Caco-2 (cell line): ENCODE measurements around the gene CD9. TPM values are rescaled to one million over a fixed set of nuclear protein-coding genes. Genes with fewer than 3 reads are reported as not detected.
"Not testable (repeated sequence)": the region's sequence is repeated elsewhere in the genome, so short reads cannot be mapped to it uniquely, and the experiment has no call there.

Experiments used
- BruUV-seq: library from RNA; stranded (reverse); fragments of 400-500 nt; replicated peaks from 2 replicates; lab custom pipeline; 2021; lab: Mats Ljungman, UMichigan
- CTCF ChIA-PET: fragments of 300-600 bp; sonication (Branson Sonifier 250); formaldehyde crosslinking; loops from one replicate; lab custom pipeline; 2022; ENCODE audit warnings: antibody characterized with exemption; lab: Charles Lee
- POLR2A ChIA-PET: fragments of 300-600 bp; sonication (Branson Sonifier 250); formaldehyde crosslinking; loops from one replicate; lab custom pipeline; 2022; ENCODE audit warnings: antibody characterized with exemption; lab: Charles Lee
- DNase-seq, 2 experiments: peaks; one replicate each; pipeline versions ENCODE4 v3.0.0 to v3.0.0-alpha.2; 2020 to 2022
- H3K27me3 ChIP-seq: replicated peaks from 2 replicates; pipeline ENCODE4 v1.6.0; 2011; ENCODE audit warnings: low read length; ENCODE audit not compliant: control insufficient read depth, insufficient read depth
- H3K36me3 ChIP-seq: 2 replicates; pipeline ENCODE4 v1.5.1; 2011; ENCODE audit warnings: low read length; ENCODE audit not compliant: control insufficient read depth, insufficient read depth
- H3K4me1 ChIP-seq: fragments of 250-450 bp; sonication (Bioruptor Pico); 2 replicates; pipeline ENCODE4 v1.5.1; 2020; ENCODE audit warnings: mild to moderate bottlenecking
- H3K4me3 ChIP-seq: 2 replicates; pipeline ENCODE4 v1.5.1; 2011; ENCODE audit warnings: low read depth, mild to moderate bottlenecking, control low read depth, low read length
- H3K9me3 ChIP-seq: fragments of 250-450 bp; sonication (Bioruptor Pico); 2 replicates; pipeline ENCODE4 v1.5.1; 2020; ENCODE audit warnings: mild to moderate bottlenecking, moderate library complexity
- H3K27ac Mint-ChIP-seq: one replicate; pipeline ENCODE4 v1.8.0; 2022; ENCODE audit warnings: mixed read lengths; ENCODE audit not compliant: unreplicated experiment
- H3K27me3 Mint-ChIP-seq: one replicate; pipeline ENCODE4 v1.8.0; 2022; ENCODE audit warnings: mixed read lengths; ENCODE audit not compliant: insufficient read depth, unreplicated experiment
- H3K36me3 Mint-ChIP-seq: one replicate; pipeline ENCODE4 v1.8.0; 2022; ENCODE audit warnings: mild to moderate bottlenecking, mixed read lengths; ENCODE audit not compliant: insufficient read depth, unreplicated experiment
- H3K4me1 Mint-ChIP-seq: one replicate; pipeline ENCODE4 v1.8.0; 2022; ENCODE audit warnings: low read depth, mixed read lengths; ENCODE audit not compliant: unreplicated experiment
- H3K4me3 Mint-ChIP-seq: one replicate; pipeline ENCODE4 v1.8.0; 2022; ENCODE audit warnings: mild to moderate bottlenecking, moderate library complexity, mixed read lengths; ENCODE audit not compliant: unreplicated experiment
- H3K9me3 Mint-ChIP-seq: one replicate; pipeline ENCODE4 v1.8.0; 2022; ENCODE audit warnings: mixed read lengths; ENCODE audit not compliant: unreplicated experiment
- CTCF ChIP-seq, 2 experiments: fragments of 200-600 bp in 1 of 2; IDR thresholded peaks; 1 replicate in 1 of 2; 2 replicates in 1 of 2; pipeline versions ENCODE4 v1.5.1 to v1.8.0; 2011 to 2022; ENCODE audit warnings: antibody characterized with exemption in 1 of 2, control low read depth in 1 of 2, inconsistent platforms in 1 of 2, low read depth in 1 of 2, low read length in 1 of 2, mild to moderate bottlenecking in 1 of 2, moderate library complexity in 1 of 2; ENCODE audit not compliant: insufficient read depth in 1 of 2, severe bottlenecking in 1 of 2, unreplicated experiment in 1 of 2
- intact Hi-C: fragments of 100-400 bp; cut with micrococcal nuclease; formaldehyde crosslinking; loops from one replicate; pipeline ENCODE4 v1.10.0; 2022; ENCODE audit not compliant: unreplicated experiment
- total RNA-seq: library from RNA; stranded (reverse); gene quantifications from 2 replicates; pipeline ENCODE4 v1.2.3, GENCODE V29; 2022

Gene CD9
- total RNA-seq, 1 experiment from 2014 or later, result 170 TPM

DNA sequence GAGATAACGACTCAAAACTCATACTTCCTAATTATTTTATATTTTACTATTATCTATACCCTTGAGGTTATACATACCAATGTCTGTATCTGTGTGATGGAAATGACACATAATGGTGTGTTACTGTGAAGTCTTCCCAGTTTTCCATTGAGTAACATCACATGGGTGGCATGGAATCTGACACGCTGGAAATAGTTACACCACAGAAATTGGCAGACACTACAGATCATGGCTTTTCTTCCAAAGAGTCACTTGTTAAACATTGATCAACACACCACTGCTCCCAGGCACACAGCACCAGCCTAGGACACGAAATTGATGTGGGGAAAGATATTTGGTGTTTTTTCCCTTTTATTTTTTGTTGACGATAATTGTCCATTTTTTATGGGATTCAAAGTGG, 42.7 kb upstream of the CD9 start:
- Mint-ChIP-seq H3K4me1 (peaks cover 7% of the 10 kb centered on the region), H3K36me3 (no peaks in the 10 kb centered on the region), H3K27me3 (no peaks in the 10 kb centered on the region), H3K9me3 (no peaks in the 10 kb centered on the region), H3K27ac (no peak overlapping the region), H3K4me3 (no peak overlapping the region)
- no peak overlapping the region for H3K4me3 ChIP-seq
- CTCF ChIA-PET, result no interaction called here
- H3K4me1 ChIP-seq, result peaks cover 11% of the 10 kb centered on the region; the same call in 1 of the 2 replicates
- intact Hi-C loops, result no loop called here
- no peak for TF ChIP-seq CTCF (IDR thresholded peaks at IDR 0.05; ENCODE audit: insufficient read depth in 1 of 2, low read depth in 1 of 2, low read length in 1 of 2, severe bottlenecking in 1 of 2, unreplicated experiment in 1 of 2)
- no peaks in the 10 kb centered on the region for H3K9me3 ChIP-seq
- no peaks in the 10 kb centered on the region for H3K36me3 ChIP-seq
- no peaks in the 10 kb centered on the region for H3K27me3 ChIP-seq
- DNase-seq, result no peak
- POLR2A ChIA-PET, result no interaction called here
- BruUV-seq, result no TSS peak

DNA sequence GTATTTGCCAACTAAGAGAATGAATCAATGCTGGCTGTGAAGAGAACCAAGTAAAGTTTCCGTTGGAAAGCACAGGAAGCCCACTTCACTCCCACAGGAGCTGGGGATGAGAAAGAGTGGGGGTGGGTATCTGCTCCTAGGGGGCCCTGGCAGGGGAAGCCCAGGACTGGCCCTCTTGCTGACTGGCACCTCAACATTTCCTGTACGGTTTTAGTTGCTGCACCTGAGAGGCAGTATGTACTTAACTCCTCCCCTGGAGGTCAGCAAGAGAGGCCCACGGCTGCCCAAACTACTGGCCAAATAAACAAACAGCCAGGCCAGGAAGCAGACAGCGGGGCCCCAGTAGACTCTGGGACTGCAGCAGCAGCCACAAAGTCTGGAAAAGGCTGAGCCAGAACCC, 41.9 kb upstream of the CD9 start:
- DNase-seq, result no peak

DNA sequence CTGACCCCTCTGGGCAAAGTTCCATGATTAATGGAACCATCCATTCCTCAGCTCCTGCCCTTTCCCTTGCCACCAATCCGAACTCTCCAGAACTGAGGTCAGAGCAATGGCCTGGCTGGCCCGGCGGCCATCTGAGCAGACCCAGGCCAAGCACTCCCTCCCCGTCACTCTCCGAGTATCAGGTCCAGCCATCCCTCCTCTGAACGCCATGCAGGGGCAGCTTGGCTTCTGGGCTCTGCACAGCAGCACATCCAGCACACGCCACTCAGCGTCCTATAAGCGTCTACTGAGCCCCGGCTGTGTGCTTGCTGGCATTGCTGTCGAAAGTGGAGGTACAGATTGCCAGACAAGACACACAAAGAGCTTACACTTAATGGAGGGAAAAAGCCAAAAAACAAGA, 41.5 kb upstream of the CD9 start:
- no TSS peak for BruUV-seq
- H3K27ac Mint-ChIP-seq, result no peak overlapping the region
- H3K4me3 Mint-ChIP-seq, result no peak overlapping the region

More for the DNA sequence above, 41.9 kb upstream of the CD9 start:
- Mint-ChIP-seq H3K4me1 (peaks cover 7% of the 10 kb centered on the region), H3K9me3 (no peaks in the 10 kb centered on the region), H3K27me3 (no peaks in the 10 kb centered on the region), H3K27ac (no peak overlapping the region), H3K36me3 (no peaks in the 10 kb centered on the region), H3K4me3 (no peak overlapping the region)
- intact Hi-C loops, result no loop called here
- Histone ChIP-seq H3K4me3 (no peak overlapping the region), H3K4me1 (peaks cover 11% of the 10 kb centered on the region; the same call in 1 of the 2 replicates), H3K9me3 (no peaks in the 10 kb centered on the region), H3K27me3 (no peaks in the 10 kb centered on the region), H3K36me3 (no peaks in the 10 kb centered on the region)
- CTCF ChIA-PET, result no interaction called here
- TF ChIP-seq CTCF (IDR thresholded peaks at IDR 0.05; ENCODE audit: insufficient read depth in 1 of 2, low read depth in 1 of 2, low read length in 1 of 2, severe bottlenecking in 1 of 2, unreplicated experiment in 1 of 2), result no peak
- POLR2A ChIA-PET, result no interaction called here
- no TSS peak for BruUV-seq

GRCh38 chr12:6159166-6160011, 40.8 kb upstream of the CD9 start:
- intact Hi-C loops, H3K36me3 ChIP-seq, H3K9me3 ChIP-seq, H3K4me3 Mint-ChIP-seq, H3K27me3 ChIP-seq, H3K27me3 Mint-ChIP-seq, DNase-seq, H3K27ac Mint-ChIP-seq, H3K9me3 Mint-ChIP-seq, H3K4me1 Mint-ChIP-seq, POLR2A ChIA-PET, H3K4me3 ChIP-seq, BruUV-seq, H3K36me3 Mint-ChIP-seq: not testable (repeated sequence)
- peaks cover 11% of the 10 kb centered on the region; the same call in 1 of the 2 replicates for H3K4me1 ChIP-seq
- CTCF ChIA-PET, result interaction anchor here (0.6 to 1.2 kb wide), 2 partner anchors 10 to 33 kb away, joined by 3 read pairs; no protein-coding TSS in a partner anchor

More for the DNA sequence above, 41.5 kb upstream of the CD9 start:
- Histone ChIP-seq H3K9me3 (no peaks in the 10 kb centered on the region), H3K36me3 (no peaks in the 10 kb centered on the region), H3K4me3 (no peak overlapping the region), H3K27me3 (no peaks in the 10 kb centered on the region), H3K4me1 (peaks cover 11% of the 10 kb centered on the region; the same call in 1 of the 2 replicates)
- Mint-ChIP-seq H3K27me3 (no peaks in the 10 kb centered on the region), H3K36me3 (no peaks in the 10 kb centered on the region), H3K9me3 (no peaks in the 10 kb centered on the region), H3K4me1 (peaks cover 7% of the 10 kb centered on the region)
- no peak for DNase-seq
- ChIA-PET POLR2A (no interaction called here), CTCF (no interaction called here)
- intact Hi-C loops, result no loop called here
- TF ChIP-seq CTCF (IDR thresholded peaks at IDR 0.05; ENCODE audit: insufficient read depth in 1 of 2, low read depth in 1 of 2, low read length in 1 of 2, severe bottlenecking in 1 of 2, unreplicated experiment in 1 of 2), result no peak
